A549 (cell line): ENCODE results near the gene CHRNA4.

ENCODE experiments used
- CHD2 ChIP-seq: fragments of 150-350 bp; IDR thresholded peaks from 2 replicates; pipeline ENCODE4 v1.6.1; 2014; ENCODE audit warnings: low read length; ENCODE audit not compliant: partially characterized antibody
- HDAC2 ChIP-seq: fragments of 200-600 bp; sonication (generic); IDR thresholded peaks from 2 replicates; pipeline ENCODE4 v1.6.1; 2016
- KDM5A ChIP-seq: fragments of 200-600 bp; sonication (generic); IDR thresholded peaks from 2 replicates; pipeline ENCODE4 v1.6.1; 2016; ENCODE audit warnings: antibody characterized with exemption, mild to moderate bottlenecking
- NR3C1 ChIP-seq: fragments of >200 bp; sonication (Bioruptor Twin); formaldehyde crosslinking; IDR thresholded peaks from 3 replicates; pipeline ENCODE4 v1.6.1; 2017
- TF ChIP-seq, protein P1 (sequence below): fragments of >200 bp; sonication (Bioruptor Twin); formaldehyde crosslinking; IDR thresholded peaks from 3 replicates; pipeline ENCODE4 v1.5.1; 2016
- TF ChIP-seq, protein P2 (sequence below): fragments of 250-450 bp; sonication (Bioruptor Pico); IDR thresholded peaks from 2 replicates; pipeline ENCODE4 v1.5.0; 2021; ENCODE audit warnings: mild to moderate bottlenecking, moderate library complexity, borderline replicate concordance

DNA sequence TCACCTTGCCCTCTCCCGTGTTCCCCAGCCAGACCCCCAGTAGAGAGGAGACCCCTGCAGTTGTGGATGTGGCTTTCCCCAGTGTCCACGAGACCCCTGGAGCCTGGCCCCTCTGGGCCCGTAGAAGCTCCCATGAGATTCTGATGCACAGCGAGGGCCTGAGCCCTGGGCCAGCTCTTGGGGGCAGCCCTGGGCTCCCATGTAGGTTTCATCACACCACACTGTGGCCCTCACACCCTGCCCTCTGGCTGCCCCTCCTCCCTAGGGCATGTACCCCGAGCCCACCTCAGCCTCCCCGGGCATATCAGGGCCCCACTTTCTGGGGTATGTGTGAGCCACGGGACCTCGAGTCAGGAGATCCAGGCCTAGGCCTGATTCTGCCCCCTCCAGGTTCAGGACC lies 7.0 kb upstream of the CHRNA4 start:
- TF ChIP-seq NR3C1 (no peak), KDM5A (no peak), CHD2 (no peak), HDAC2 (no peak)
- TF ChIP-seq, protein P1, sequence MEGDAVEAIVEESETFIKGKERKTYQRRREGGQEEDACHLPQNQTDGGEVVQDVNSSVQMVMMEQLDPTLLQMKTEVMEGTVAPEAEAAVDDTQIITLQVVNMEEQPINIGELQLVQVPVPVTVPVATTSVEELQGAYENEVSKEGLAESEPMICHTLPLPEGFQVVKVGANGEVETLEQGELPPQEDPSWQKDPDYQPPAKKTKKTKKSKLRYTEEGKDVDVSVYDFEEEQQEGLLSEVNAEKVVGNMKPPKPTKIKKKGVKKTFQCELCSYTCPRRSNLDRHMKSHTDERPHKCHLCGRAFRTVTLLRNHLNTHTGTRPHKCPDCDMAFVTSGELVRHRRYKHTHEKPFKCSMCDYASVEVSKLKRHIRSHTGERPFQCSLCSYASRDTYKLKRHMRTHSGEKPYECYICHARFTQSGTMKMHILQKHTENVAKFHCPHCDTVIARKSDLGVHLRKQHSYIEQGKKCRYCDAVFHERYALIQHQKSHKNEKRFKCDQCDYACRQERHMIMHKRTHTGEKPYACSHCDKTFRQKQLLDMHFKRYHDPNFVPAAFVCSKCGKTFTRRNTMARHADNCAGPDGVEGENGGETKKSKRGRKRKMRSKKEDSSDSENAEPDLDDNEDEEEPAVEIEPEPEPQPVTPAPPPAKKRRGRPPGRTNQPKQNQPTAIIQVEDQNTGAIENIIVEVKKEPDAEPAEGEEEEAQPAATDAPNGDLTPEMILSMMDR, result no peak
- TF ChIP-seq, protein P2, sequence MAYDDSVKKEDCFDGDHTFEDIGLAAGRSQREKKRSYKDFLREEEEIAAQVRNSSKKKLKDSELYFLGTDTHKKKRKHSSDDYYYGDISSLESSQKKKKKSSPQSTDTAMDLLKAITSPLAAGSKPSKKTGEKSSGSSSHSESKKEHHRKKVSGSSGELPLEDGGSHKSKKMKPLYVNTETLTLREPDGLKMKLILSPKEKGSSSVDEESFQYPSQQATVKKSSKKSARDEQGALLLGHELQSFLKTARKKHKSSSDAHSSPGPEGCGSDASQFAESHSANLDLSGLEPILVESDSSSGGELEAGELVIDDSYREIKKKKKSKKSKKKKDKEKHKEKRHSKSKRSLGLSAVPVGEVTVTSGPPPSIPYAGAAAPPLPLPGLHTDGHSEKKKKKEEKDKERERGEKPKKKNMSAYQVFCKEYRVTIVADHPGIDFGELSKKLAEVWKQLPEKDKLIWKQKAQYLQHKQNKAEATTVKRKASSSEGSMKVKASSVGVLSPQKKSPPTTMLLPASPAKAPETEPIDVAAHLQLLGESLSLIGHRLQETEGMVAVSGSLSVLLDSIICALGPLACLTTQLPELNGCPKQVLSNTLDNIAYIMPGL, result no peak
